Measurements from ENCODE around the gene PGRMC2.

The PGRMC2 gene

GRCh38 chr4:128242601-128243000 is 45.0 kb downstream of the PGRMC2 start:
- CTCF ChIA-PET, result no interaction called here
- POLR2A ChIA-PET, result no interaction called here

GRCh38 chr4:128241981-128242380 is 45.6 kb downstream of the PGRMC2 start:
- DNase-seq (ENCODE audit: extremely low spot score), result no peak
- TF ChIP-seq NFRKB (IDR thresholded peaks at IDR 0.05), result no peak
- no peak for TF ChIP-seq SUZ12 (IDR thresholded peaks at IDR 0.05)
- no peak for TF ChIP-seq FOXM1 (IDR thresholded peaks at IDR 0.05; ENCODE audit: borderline replicate concordance)
- TF ChIP-seq FOXK2 (IDR thresholded peaks at IDR 0.05), result no peak
- TF ChIP-seq ZNF384 (IDR thresholded peaks at IDR 0.05), result no peak
- no peak for TF ChIP-seq SP1 (IDR thresholded peaks at IDR 0.05)
- CTCF ChIA-PET, result no interaction called here
- POLR2A ChIA-PET, result no interaction called here

More at GRCh38 chr4:128242601-128243000, 45.0 kb downstream of the PGRMC2 start:
- no peak for DNase-seq (ENCODE audit: extremely low spot score)
- TF ChIP-seq, protein P1, sequence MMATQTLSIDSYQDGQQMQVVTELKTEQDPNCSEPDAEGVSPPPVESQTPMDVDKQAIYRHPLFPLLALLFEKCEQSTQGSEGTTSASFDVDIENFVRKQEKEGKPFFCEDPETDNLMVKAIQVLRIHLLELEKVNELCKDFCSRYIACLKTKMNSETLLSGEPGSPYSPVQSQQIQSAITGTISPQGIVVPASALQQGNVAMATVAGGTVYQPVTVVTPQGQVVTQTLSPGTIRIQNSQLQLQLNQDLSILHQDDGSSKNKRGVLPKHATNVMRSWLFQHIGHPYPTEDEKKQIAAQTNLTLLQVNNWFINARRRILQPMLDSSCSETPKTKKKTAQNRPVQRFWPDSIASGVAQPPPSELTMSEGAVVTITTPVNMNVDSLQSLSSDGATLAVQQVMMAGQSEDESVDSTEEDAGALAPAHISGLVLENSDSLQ (IDR thresholded peaks at IDR 0.05), result no peak
- TF ChIP-seq CTBP1 (IDR thresholded peaks at IDR 0.05; ENCODE audit: borderline replicate concordance) (no peak), SUZ12 (IDR thresholded peaks at IDR 0.05) (no peak), ZNF384 (IDR thresholded peaks at IDR 0.05) (no peak), HDGF (IDR thresholded peaks at IDR 0.05; ENCODE audit: borderline replicate concordance) (no peak), SP1 (IDR thresholded peaks at IDR 0.05) (no peak), FOXM1 (IDR thresholded peaks at IDR 0.05; ENCODE audit: borderline replicate concordance) (no peak), LEF1 (IDR thresholded peaks at IDR 0.05; ENCODE audit: borderline replicate concordance) (no peak)

- ChIA-PET POLR2A (no interaction called here), CTCF (no interaction called here)
- TF ChIP-seq NFRKB (IDR thresholded peaks at IDR 0.05) (no peak), CTBP1 (IDR thresholded peaks at IDR 0.05; ENCODE audit: borderline replicate concordance) (no peak), ZNF384 (IDR thresholded peaks at IDR 0.05) (no peak), ARNT (IDR thresholded peaks at IDR 0.05) (no peak), LEF1 (IDR thresholded peaks at IDR 0.05; ENCODE audit: borderline replicate concordance) (no peak), BHLHE40 (IDR thresholded peaks at IDR 0.05; ENCODE audit: borderline replicate concordance) (no peak), ELF4 (IDR thresholded peaks at IDR 0.05) (no peak), FOXA1 (IDR thresholded peaks at IDR 0.05) (no peak), SP1 (IDR thresholded peaks at IDR 0.05) (no peak), SUZ12 (IDR thresholded peaks at IDR 0.05) (no peak), HDGF (IDR thresholded peaks at IDR 0.05; ENCODE audit: borderline replicate concordance) (no peak), L3MBTL2 (conservative IDR thresholded peaks at IDR 0.05) (no peak), FOXK2 (IDR thresholded peaks at IDR 0.05) (no peak), FOXM1 (IDR thresholded peaks at IDR 0.05; ENCODE audit: borderline replicate concordance) (no peak), TARDBP (IDR thresholded peaks at IDR 0.05) (no peak)
- TF ChIP-seq, protein P1 (IDR thresholded peaks at IDR 0.05), result no peak
- DNase-seq (ENCODE audit: extremely low spot score), result no peak
Observed at GRCh38 chr4:128241425-128241913, 46.1 kb downstream of the PGRMC2 start.

DNA sequence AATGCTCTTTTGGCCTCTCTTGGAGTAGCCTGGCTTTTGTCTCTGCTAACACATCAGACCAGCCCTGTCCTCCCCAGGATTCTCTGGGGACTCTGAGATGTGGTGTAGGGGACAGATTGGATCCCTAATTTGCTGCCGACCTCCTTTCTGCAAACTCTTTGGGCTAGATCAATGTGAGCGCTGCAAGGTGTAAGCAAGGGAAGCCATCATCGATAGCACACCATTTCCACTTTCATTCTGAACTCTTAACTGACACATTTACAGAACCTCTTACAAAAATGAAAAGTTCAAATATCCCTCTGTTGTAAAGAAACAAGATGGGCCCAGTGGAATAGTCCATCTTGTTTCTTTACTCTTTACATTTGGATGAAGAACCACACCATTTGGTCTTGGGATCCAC is 46.6 kb downstream of the PGRMC2 start:
- POLR2A ChIA-PET, result no interaction called here
- no peak for DNase-seq (ENCODE audit: extremely low spot score)
- CTCF ChIA-PET, result no interaction called here
- TF ChIP-seq HDGF (IDR thresholded peaks at IDR 0.05; ENCODE audit: borderline replicate concordance) (no peak), LEF1 (IDR thresholded peaks at IDR 0.05; ENCODE audit: borderline replicate concordance) (no peak), BHLHE40 (IDR thresholded peaks at IDR 0.05; ENCODE audit: borderline replicate concordance) (no peak), FOXM1 (IDR thresholded peaks at IDR 0.05; ENCODE audit: borderline replicate concordance) (no peak), CTBP1 (IDR thresholded peaks at IDR 0.05; ENCODE audit: borderline replicate concordance) (no peak), L3MBTL2 (conservative IDR thresholded peaks at IDR 0.05) (no peak), FOXK2 (IDR thresholded peaks at IDR 0.05) (no peak), TARDBP (IDR thresholded peaks at IDR 0.05) (no peak), SUZ12 (IDR thresholded peaks at IDR 0.05) (no peak), FOXA1 (IDR thresholded peaks at IDR 0.05) (no peak), SP1 (IDR thresholded peaks at IDR 0.05) (no peak)
- TF ChIP-seq, protein P1 (IDR thresholded peaks at IDR 0.05), result no peak

DNA sequence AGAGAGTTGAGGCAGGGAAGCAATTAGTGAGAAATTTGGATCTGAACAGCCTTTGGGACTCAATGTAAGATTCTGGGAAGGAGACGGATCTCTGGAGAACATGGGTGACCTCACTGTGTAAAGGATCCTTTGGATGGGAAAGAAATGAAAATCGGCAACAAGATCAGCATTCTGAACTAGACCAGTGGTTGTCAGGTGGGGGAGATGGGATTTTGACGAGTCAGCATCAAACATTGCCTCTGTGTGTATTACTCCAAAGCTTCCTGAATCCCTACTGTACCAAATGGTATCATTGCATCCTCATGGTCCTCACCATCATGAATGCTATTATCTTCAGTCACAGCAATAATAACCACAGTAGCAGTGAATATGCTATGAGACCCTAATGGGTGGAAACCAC is 52.8 kb downstream of the PGRMC2 start:
- CTCF ChIA-PET, result no interaction called here
- POLR2A ChIA-PET, result no interaction called here
- no peak for DNase-seq (ENCODE audit: extremely low spot score)
- TF ChIP-seq, protein P1 (IDR thresholded peaks at IDR 0.05), result no peak
- no peak for TF ChIP-seq NFRKB (IDR thresholded peaks at IDR 0.05)
- no peak for TF ChIP-seq FOXA1 (IDR thresholded peaks at IDR 0.05)
- no peak for TF ChIP-seq SP1 (IDR thresholded peaks at IDR 0.05)
- no peak for TF ChIP-seq TARDBP (IDR thresholded peaks at IDR 0.05)
- no peak for TF ChIP-seq FOXK2 (IDR thresholded peaks at IDR 0.05)
- no peak for TF ChIP-seq FOXM1 (IDR thresholded peaks at IDR 0.05; ENCODE audit: borderline replicate concordance)
- no peak for TF ChIP-seq L3MBTL2 (conservative IDR thresholded peaks at IDR 0.05)
- TF ChIP-seq LEF1 (IDR thresholded peaks at IDR 0.05; ENCODE audit: borderline replicate concordance), result no peak
- TF ChIP-seq ZNF384 (IDR thresholded peaks at IDR 0.05), result no peak

GRCh38 chr4:128232719-128233118 is 54.9 kb downstream of the PGRMC2 start:
- no peak for TF ChIP-seq CTBP1 (IDR thresholded peaks at IDR 0.05; ENCODE audit: borderline replicate concordance)
- TF ChIP-seq, protein P1 (IDR thresholded peaks at IDR 0.05), result no peak
- TF ChIP-seq NFRKB (IDR thresholded peaks at IDR 0.05), result no peak
- TF ChIP-seq TARDBP (IDR thresholded peaks at IDR 0.05), result no peak
- TF ChIP-seq FOXK2 (IDR thresholded peaks at IDR 0.05), result no peak
- TF ChIP-seq BHLHE40 (IDR thresholded peaks at IDR 0.05; ENCODE audit: borderline replicate concordance), result no peak
- TF ChIP-seq ARNT (IDR thresholded peaks at IDR 0.05), result no peak
- TF ChIP-seq SP1 (IDR thresholded peaks at IDR 0.05), result no peak
- TF ChIP-seq ZNF384 (IDR thresholded peaks at IDR 0.05), result no peak
- no peak for TF ChIP-seq FOXM1 (IDR thresholded peaks at IDR 0.05; ENCODE audit: borderline replicate concordance)
- TF ChIP-seq ELF4 (IDR thresholded peaks at IDR 0.05), result no peak
- no peak for TF ChIP-seq L3MBTL2 (conservative IDR thresholded peaks at IDR 0.05)
- TF ChIP-seq FOXA1 (IDR thresholded peaks at IDR 0.05), result no peak
- TF ChIP-seq HDGF (IDR thresholded peaks at IDR 0.05; ENCODE audit: borderline replicate concordance), result no peak
- TF ChIP-seq SUZ12 (IDR thresholded peaks at IDR 0.05), result no peak
- no peak for TF ChIP-seq LEF1 (IDR thresholded peaks at IDR 0.05; ENCODE audit: borderline replicate concordance)
- ChIA-PET CTCF (no interaction called here), POLR2A (no interaction called here)
- DNase-seq (ENCODE audit: extremely low spot score), result no peak
